ENCODE results near the gene IL15RA.
"Not testable (repeated sequence)": the region's sequence is repeated elsewhere in the genome, so short reads cannot be mapped to it uniquely, and the experiment has no call there.

IL15RA gene

DNA sequence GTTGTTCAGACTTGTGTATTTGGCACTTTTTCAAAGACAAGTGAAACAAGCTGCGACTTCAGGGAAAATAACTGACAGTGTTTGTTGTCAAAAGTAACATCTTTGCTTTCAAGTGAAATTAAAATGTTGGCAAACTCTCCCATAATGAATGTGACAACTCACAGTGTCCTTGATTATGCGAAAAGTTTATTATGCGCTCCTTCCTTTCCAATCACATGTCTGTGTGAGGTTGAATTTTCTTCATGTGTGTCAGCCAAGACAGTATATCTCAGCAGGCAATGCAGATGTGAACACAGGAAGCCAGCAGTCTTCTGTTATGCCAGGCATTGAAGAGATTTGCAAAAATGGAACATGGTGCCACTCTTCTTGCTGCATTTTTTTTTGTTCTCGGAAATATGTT, 58.6 kb downstream of the IL15RA start:
- no peak for DNase-seq

GRCh38 chr10:5917305-5917704, 60.0 kb downstream of the IL15RA start:
- no peak for DNase-seq

GRCh38 chr10:5915451-5915850, 61.9 kb downstream of the IL15RA start:
- no peak for DNase-seq

GRCh38 chr10:5913736-5914135, 63.6 kb downstream of the IL15RA start:
- no peak for DNase-seq

- no peak for DNase-seq
Observed at GRCh38 chr10:5911670-5912069, 65.7 kb downstream of the IL15RA start.

DNA sequence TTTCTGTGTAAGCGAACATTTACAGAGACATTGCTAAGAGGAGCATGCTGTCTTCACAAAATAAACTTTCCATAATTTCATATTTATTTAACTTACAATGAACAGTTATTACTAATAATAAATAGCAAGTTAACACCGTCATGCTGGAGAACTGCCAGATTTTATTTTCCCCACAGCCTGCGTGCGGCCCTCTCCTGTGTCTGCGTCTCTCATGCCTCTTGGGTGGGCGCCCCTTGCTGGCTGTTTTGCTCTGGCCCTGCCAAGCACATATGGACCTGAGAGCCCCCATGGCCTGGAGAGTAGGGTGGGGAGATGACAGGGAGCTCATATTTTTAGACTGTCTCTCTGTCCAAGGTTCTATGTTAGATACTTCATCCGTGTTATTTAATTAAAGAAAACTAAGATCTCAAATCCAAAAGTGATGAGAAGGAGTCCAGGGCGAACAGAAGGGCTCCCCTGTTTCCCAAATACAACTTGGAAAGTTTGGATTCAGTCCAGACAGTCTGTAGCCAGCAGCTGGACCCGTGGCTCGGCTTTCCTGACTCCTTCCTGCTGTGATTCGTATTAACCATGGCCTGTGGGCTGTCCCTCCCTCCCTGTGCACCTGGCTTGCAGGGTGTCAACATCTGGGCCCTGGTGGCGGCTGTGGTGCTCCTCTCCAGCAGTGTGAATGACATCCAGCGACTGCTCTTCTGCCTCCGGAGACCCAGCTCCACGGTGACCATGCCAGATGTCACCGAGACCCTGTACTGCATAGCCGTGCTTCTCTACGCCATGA, 66.8 kb downstream of the IL15RA start:
- DNase-seq: no peak

- not testable (repeated sequence) for DNase-seq
Observed at GRCh38 chr10:5908676-5909075, 68.7 kb downstream of the IL15RA start.

DNA sequence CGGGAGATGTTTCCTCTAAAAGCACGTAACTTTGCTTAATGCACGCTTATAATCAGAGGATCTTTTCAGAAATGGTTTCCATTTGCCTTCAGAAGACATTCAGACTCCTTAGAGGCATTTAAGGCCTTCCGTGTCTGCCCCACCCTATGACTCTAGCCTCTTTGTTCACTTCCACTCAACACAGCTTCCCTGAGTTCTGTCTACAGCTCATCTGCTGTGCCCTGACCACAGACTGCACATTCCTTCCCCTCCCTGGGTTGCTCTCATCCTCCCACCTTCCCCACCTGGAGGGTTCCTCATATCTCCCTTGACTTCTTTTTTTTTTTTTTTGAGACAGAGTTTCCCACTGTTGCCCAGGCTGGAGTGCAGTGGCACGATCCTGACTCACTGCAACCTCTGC, 70.7 kb downstream of the IL15RA start:
- no peak for DNase-seq

GRCh38 chr10:5905854-5906507, 71.4 kb downstream of the IL15RA start:
- DNase-seq: no peak

DNA sequence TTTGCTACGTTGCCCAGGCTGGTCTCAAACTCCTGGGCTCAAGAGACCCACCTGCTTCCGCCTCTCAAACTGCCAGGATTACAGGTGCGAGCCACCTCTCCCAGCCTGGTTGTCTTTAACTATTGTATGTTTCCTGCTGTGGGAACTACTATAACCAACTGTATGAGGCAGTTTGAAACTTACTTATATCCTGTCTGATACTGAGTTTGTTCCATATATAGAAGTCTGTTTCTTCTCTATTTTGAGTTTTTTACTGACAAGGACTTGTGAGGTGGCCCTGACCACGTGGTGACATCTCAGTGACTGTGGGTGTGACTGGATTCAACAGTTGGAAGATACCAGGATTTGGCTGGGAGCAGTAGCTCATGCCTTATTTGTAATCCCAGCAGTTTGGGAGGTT, 73.1 kb downstream of the IL15RA start:
- no peak for DNase-seq

DNA sequence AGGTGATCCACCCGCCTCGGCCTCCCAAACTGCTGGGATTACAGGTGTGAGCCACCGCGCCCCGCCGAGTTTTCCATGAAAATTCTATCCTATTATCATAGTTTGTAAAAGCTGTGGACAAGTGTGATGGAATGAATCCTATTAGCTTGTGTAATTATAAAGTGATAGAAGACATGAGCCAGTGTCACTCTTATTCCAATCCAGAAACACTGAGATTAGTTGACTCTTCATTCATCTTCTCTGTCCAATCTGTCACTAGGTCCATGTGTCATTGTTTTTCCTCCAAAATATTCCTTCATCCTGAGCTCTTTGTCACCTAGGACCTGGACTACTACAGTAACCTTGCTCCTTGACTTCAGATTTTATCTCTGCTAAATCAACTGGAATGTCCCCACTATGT, 73.8 kb downstream of the IL15RA start:
- DNase-seq: no peak

- no peak for DNase-seq
Observed at GRCh38 chr10:5902511-5903274, 74.7 kb downstream of the IL15RA start.

Data from 8988T (cell line).